Stimulated activated CD8-positive, alpha-beta memory T cell treated with anti-CD3 and anti-CD28 coated beads, Interleukin-4, amount 100 ng/mL, for 48 hours (primary cell): ENCODE results near the gene SETBP1.

Experiments used
- DNase-seq: peaks from one replicate; pipeline ENCODE4 v3.0.0-alpha.2; 2020

Gene SETBP1

GRCh38 chr18:45100321-45101105 lies 419.8 kb downstream of the SETBP1 start:
- no peak for DNase-seq

- DNase-seq, result no peak
Measured at GRCh38 chr18:45102126-45102525, 421.4 kb downstream of the SETBP1 start.

GRCh38 chr18:45102863-45103262 lies 422.2 kb downstream of the SETBP1 start:
- no peak for DNase-seq

- no peak for DNase-seq
Measured at GRCh38 chr18:45103319-45104048, 422.8 kb downstream of the SETBP1 start.

- no peak for DNase-seq
Measured at GRCh38 chr18:45104049-45104395, 423.3 kb downstream of the SETBP1 start.

- DNase-seq, result no peak
Measured at GRCh38 chr18:45106331-45106774, 425.7 kb downstream of the SETBP1 start.

- DNase-seq, result no peak
Measured at GRCh38 chr18:45107425-45107824, 426.7 kb downstream of the SETBP1 start.

GRCh38 chr18:45108754-45109153 lies 428.1 kb downstream of the SETBP1 start:
- DNase-seq, result no peak

- no peak for DNase-seq
Measured at GRCh38 chr18:45109271-45109670, 428.6 kb downstream of the SETBP1 start.

- no peak for DNase-seq
Measured at GRCh38 chr18:45109706-45110105, 429.0 kb downstream of the SETBP1 start.

GRCh38 chr18:45110577-45111501 lies 430.2 kb downstream of the SETBP1 start:
- DNase-seq, result no peak

GRCh38 chr18:45111502-45111848 lies 430.8 kb downstream of the SETBP1 start:
- no peak for DNase-seq

- DNase-seq, result no peak
Measured at GRCh38 chr18:45112682-45113081, 432.0 kb downstream of the SETBP1 start.

- no peak for DNase-seq
Measured at GRCh38 chr18:45116116-45116515, 435.4 kb downstream of the SETBP1 start.
